ENCODE measurements around the gene IGLL5.

Gene IGLL5

DNA sequence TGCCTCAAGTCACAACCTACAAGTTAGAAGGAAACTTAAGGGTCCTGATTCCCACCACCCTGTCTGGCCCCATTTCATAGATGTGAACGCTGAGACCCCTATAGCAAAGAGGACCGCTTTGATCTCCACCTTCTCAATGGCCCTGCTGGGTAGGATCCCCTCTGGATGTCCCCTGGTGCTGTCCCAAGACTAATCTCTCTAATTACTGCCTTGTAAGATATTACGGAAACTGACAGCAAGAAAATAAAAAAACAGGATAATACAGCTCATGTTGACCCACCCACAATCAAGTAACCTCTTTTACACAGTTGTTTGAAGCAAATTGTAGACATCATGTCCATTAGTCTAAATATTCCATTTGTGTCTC is 20.9 kb downstream of the IGLL5 start:
- Histone ChIP-seq H3K9me3 (ENCODE audit: control insufficient read depth, low read depth, low read length) (no peaks in the 10 kb centered on the region), H3K9ac (ENCODE audit: low read length) (no peak overlapping the region), H3K4me1 (ENCODE audit: control insufficient read depth, low read depth, low read length) (no peaks in the 10 kb centered on the region), H3K4me3 (ENCODE audit: low read length) (no peak overlapping the region), H3K27me3 (ENCODE audit: control insufficient read depth, insufficient read depth, low read length) (peaks cover 30% of the 10 kb centered on the region), H3K27ac (ENCODE audit: low read length) (no peak overlapping the region), H3K36me3 (ENCODE audit: control insufficient read depth, low read depth, low read length) (no peaks in the 10 kb centered on the region)

- no peak overlapping the region for H3K4me3 ChIP-seq (ENCODE audit: low read length)
- H3K9me3 ChIP-seq (ENCODE audit: control insufficient read depth, low read depth, low read length): no peaks in the 10 kb centered on the region
- no peaks in the 10 kb centered on the region for H3K36me3 ChIP-seq (ENCODE audit: control insufficient read depth, low read depth, low read length)
- no peaks in the 10 kb centered on the region for H3K4me1 ChIP-seq (ENCODE audit: control insufficient read depth, low read depth, low read length)
- H3K27ac ChIP-seq (ENCODE audit: low read length): no peak overlapping the region
- H3K9ac ChIP-seq (ENCODE audit: low read length): no peak overlapping the region
- peaks cover 32% of the 10 kb centered on the region for H3K27me3 ChIP-seq (ENCODE audit: control insufficient read depth, insufficient read depth, low read length)
Observed at GRCh38 chr22:22908941-22909604, 21.5 kb downstream of the IGLL5 start.

DNA sequence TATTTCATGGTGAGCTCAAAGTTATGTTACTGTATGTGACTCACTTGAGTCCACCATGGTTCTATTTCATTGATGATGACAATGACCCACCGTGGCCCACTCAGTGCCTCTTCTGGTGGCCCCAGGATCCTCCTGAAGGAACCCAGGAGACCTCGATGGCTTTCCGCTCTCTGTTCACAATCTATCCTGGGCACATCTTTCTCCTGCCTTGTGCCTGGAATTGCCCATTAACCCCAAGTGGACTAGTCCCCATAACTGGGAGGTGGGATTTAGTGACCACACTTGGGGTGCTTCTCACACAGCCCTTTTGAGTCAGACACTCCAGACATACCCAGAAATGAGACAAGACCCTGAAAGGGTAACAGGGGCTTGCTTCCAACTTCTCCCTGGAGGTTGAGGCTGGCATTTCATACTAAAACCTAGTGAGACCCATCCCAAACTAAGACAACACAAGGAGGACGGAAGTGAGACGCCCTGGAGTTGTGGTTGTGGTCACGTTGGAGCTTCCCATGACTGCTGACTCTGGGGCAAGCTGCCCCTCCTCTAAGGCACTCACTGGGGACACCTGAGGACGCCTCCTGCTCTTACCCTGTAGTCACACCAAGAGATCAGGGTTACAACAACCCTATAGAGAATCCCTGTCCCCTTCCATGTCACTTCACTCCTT is 22.1 kb downstream of the IGLL5 start:
- Histone ChIP-seq H3K4me1 (ENCODE audit: control insufficient read depth, low read depth, low read length) (no peaks in the 10 kb centered on the region), H3K9ac (ENCODE audit: low read length) (no peak overlapping the region), H3K9me3 (ENCODE audit: control insufficient read depth, low read depth, low read length) (no peaks in the 10 kb centered on the region), H3K27me3 (ENCODE audit: control insufficient read depth, insufficient read depth, low read length) (peaks cover 34% of the 10 kb centered on the region), H3K4me3 (ENCODE audit: low read length) (no peak overlapping the region), H3K27ac (ENCODE audit: low read length) (no peak overlapping the region), H3K36me3 (ENCODE audit: control insufficient read depth, low read depth, low read length) (no peaks in the 10 kb centered on the region)

GRCh38 chr22:22910272-22911240 is 22.9 kb downstream of the IGLL5 start:
- Histone ChIP-seq H3K4me1 (ENCODE audit: control insufficient read depth, low read depth, low read length) (no peaks in the 10 kb centered on the region), H3K27me3 (ENCODE audit: control insufficient read depth, insufficient read depth, low read length) (peaks cover 34% of the 10 kb centered on the region), H3K36me3 (ENCODE audit: control insufficient read depth, low read depth, low read length) (no peaks in the 10 kb centered on the region), H3K4me3 (ENCODE audit: low read length) (no peak overlapping the region), H3K9me3 (ENCODE audit: control insufficient read depth, low read depth, low read length) (no peaks in the 10 kb centered on the region), H3K9ac (ENCODE audit: low read length) (no peak overlapping the region), H3K27ac (ENCODE audit: low read length) (no peak overlapping the region)

- peaks cover 34% of the 10 kb centered on the region for H3K27me3 ChIP-seq (ENCODE audit: control insufficient read depth, insufficient read depth, low read length)
- H3K4me1 ChIP-seq (ENCODE audit: control insufficient read depth, low read depth, low read length): no peaks in the 10 kb centered on the region
- no peak overlapping the region for H3K4me3 ChIP-seq (ENCODE audit: low read length)
- no peak overlapping the region for H3K27ac ChIP-seq (ENCODE audit: low read length)
- no peaks in the 10 kb centered on the region for H3K36me3 ChIP-seq (ENCODE audit: control insufficient read depth, low read depth, low read length)
- H3K9me3 ChIP-seq (ENCODE audit: control insufficient read depth, low read depth, low read length): no peaks in the 10 kb centered on the region
- no peak overlapping the region for H3K9ac ChIP-seq (ENCODE audit: low read length)
Observed at GRCh38 chr22:22911327-22912134, 23.9 kb downstream of the IGLL5 start.

- Histone ChIP-seq H3K27ac (ENCODE audit: low read length) (no peak overlapping the region), H3K4me1 (ENCODE audit: control insufficient read depth, low read depth, low read length) (no peaks in the 10 kb centered on the region), H3K36me3 (ENCODE audit: control insufficient read depth, low read depth, low read length) (no peaks in the 10 kb centered on the region), H3K27me3 (ENCODE audit: control insufficient read depth, insufficient read depth, low read length) (peaks cover 34% of the 10 kb centered on the region), H3K4me3 (ENCODE audit: low read length) (no peak overlapping the region), H3K9ac (ENCODE audit: low read length) (no peak overlapping the region), H3K9me3 (ENCODE audit: control insufficient read depth, low read depth, low read length) (no peaks in the 10 kb centered on the region)
Observed at GRCh38 chr22:22912135-22912987, 24.7 kb downstream of the IGLL5 start.

- no peak overlapping the region for H3K27ac ChIP-seq (ENCODE audit: low read length)
- peaks cover 34% of the 10 kb centered on the region for H3K27me3 ChIP-seq (ENCODE audit: control insufficient read depth, insufficient read depth, low read length)
- no peak overlapping the region for H3K4me3 ChIP-seq (ENCODE audit: low read length)
- no peak overlapping the region for H3K9ac ChIP-seq (ENCODE audit: low read length)
- no peaks in the 10 kb centered on the region for H3K4me1 ChIP-seq (ENCODE audit: control insufficient read depth, low read depth, low read length)
- H3K9me3 ChIP-seq (ENCODE audit: control insufficient read depth, low read depth, low read length): no peaks in the 10 kb centered on the region
- no peaks in the 10 kb centered on the region for H3K36me3 ChIP-seq (ENCODE audit: control insufficient read depth, low read depth, low read length)
Observed at GRCh38 chr22:22912988-22913253, 25.3 kb downstream of the IGLL5 start.

DNA sequence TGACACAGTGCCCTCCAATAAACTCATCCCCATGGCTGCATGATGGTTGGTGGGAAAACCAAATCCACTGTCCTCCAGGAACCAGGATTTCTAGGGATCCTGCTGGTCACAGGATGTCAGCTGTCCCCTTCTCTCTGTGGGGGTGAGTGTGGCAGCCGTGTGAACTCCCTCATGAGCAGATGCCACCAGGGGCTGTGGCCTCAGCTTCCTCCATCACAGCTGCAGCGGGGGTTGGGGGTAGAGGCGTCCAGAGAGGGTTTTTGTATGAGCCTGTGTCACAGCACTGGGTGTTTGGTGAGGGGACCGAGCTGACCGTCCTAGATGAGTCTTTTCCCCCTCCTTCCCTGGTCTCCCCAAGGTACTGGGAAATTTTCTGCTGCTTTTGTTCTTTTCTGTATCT is 26.4 kb downstream of the IGLL5 start:
- Histone ChIP-seq H3K27ac (ENCODE audit: low read length) (no peak overlapping the region), H3K9ac (ENCODE audit: low read length) (no peak overlapping the region), H3K36me3 (ENCODE audit: control insufficient read depth, low read depth, low read length) (no peaks in the 10 kb centered on the region), H3K4me1 (ENCODE audit: control insufficient read depth, low read depth, low read length) (no peaks in the 10 kb centered on the region), H3K9me3 (ENCODE audit: control insufficient read depth, low read depth, low read length) (no peaks in the 10 kb centered on the region), H3K4me3 (ENCODE audit: low read length) (no peak overlapping the region), H3K27me3 (ENCODE audit: control insufficient read depth, insufficient read depth, low read length) (peaks cover 32% of the 10 kb centered on the region)

GRCh38 chr22:22914726-22915669 is 27.4 kb downstream of the IGLL5 start:
- Histone ChIP-seq H3K9ac (ENCODE audit: low read length) (no peak overlapping the region), H3K27me3 (ENCODE audit: control insufficient read depth, insufficient read depth, low read length) (peaks cover 23% of the 10 kb centered on the region), H3K27ac (ENCODE audit: low read length) (no peak overlapping the region), H3K9me3 (ENCODE audit: control insufficient read depth, low read depth, low read length) (no peaks in the 10 kb centered on the region), H3K4me3 (ENCODE audit: low read length) (no peak overlapping the region), H3K36me3 (ENCODE audit: control insufficient read depth, low read depth, low read length) (no peaks in the 10 kb centered on the region), H3K4me1 (ENCODE audit: control insufficient read depth, low read depth, low read length) (no peaks in the 10 kb centered on the region)

DNA sequence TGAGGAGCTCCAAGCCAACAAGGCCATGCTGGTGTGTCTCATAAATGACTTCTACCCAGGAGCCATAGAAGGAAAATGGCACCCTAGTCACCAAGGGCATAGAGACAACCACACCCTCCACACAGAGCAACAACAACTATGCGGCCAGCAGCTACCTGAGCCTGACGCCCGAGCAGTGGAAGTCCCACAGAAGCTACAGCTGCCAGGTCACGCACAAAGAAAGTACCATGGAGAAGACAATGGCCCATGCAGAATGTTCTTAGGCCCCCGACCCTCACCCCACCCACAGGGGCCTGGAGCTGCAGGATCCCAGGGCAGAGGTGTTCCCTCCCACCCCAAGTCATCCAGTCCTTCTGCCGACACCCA is 28.0 kb downstream of the IGLL5 start:
- no peak overlapping the region for H3K4me3 ChIP-seq (ENCODE audit: low read length)
- H3K27me3 ChIP-seq (ENCODE audit: control insufficient read depth, insufficient read depth, low read length): peaks cover 16% of the 10 kb centered on the region
- H3K27ac ChIP-seq (ENCODE audit: low read length): no peak overlapping the region
- H3K9ac ChIP-seq (ENCODE audit: low read length): no peak overlapping the region
- H3K9me3 ChIP-seq (ENCODE audit: control insufficient read depth, low read depth, low read length): no peaks in the 10 kb centered on the region
- H3K4me1 ChIP-seq (ENCODE audit: control insufficient read depth, low read depth, low read length): no peaks in the 10 kb centered on the region
- H3K36me3 ChIP-seq (ENCODE audit: control insufficient read depth, low read depth, low read length): no peaks in the 10 kb centered on the region

Data from iPS-18a (cell line).